Endothelial cell of umbilical vein (primary cell): Measurements from ENCODE around the gene MARCKSL1. TPM values are rescaled to one million over a fixed set of nuclear protein-coding genes. Genes with fewer than 3 reads are reported as not detected.

Experiments
- BruUV-seq: library from RNA; stranded (reverse); fragments of 400-500 nt; replicated peaks from 2 replicates; lab custom pipeline; 2021; lab: Mats Ljungman, UMichigan
- CTCF ChIA-PET: fragments of 300-600, 350-600 bp; sonication (Branson Sonifier 250); formaldehyde crosslinking; loops from one replicate; lab custom pipeline; 2021; ENCODE audit warnings: antibody characterized with exemption, inconsistent platforms; lab: Charles Lee
- POLR2A ChIA-PET: fragments of 300-600, 350-600 bp; sonication (Branson Sonifier 250); formaldehyde crosslinking; loops from one replicate; lab custom pipeline; 2021; ENCODE audit warnings: antibody characterized with exemption, inconsistent platforms; lab: Charles Lee
- DNase-seq: peaks from one replicate; pipeline ENCODE4 v3.0.0-alpha.2; 2011; ENCODE audit warnings: low read depth, low spot score
- FAIRE-seq: peaks from 2 replicates; lab custom pipeline; 2011; peaks lifted over from hg19 to GRCh38; lab: Jason Lieb, UNC
- H2AFZ ChIP-seq: 2 replicates; pipeline ENCODE4 v1.6.0; 2012; ENCODE audit warnings: low read depth, low read length, control low read depth, inconsistent platforms
- H3K27ac ChIP-seq: 2 replicates; pipeline ENCODE4 v1.5.1; 2011; ENCODE audit warnings: low read depth, mild to moderate bottlenecking, control low read depth, low read length, moderate library complexity; ENCODE audit not compliant: insufficient read depth
- H3K27me3 ChIP-seq, 2 experiments: 2 replicates each; pipeline versions ENCODE4 v1.6.0 to v1.6.1; 2011; ENCODE audit warnings: low read length in 2 of 2, mixed read lengths in 1 of 2; ENCODE audit not compliant: control insufficient read depth in 2 of 2, insufficient read depth in 2 of 2
- H3K36me3 ChIP-seq, 2 experiments: 2 replicates in 1 of 2; 3 replicates in 1 of 2; pipeline ENCODE4 v1.5.1; 2011; ENCODE audit warnings: low read length in 2 of 2, mild to moderate bottlenecking in 1 of 2, moderate library complexity in 1 of 2; ENCODE audit not compliant: control insufficient read depth in 2 of 2, insufficient read depth in 2 of 2; ENCODE audit errors: extremely low read depth in 1 of 2
- H3K4me1 ChIP-seq: 3 replicates; pipeline ENCODE4 v1.5.1; 2011; ENCODE audit warnings: mild to moderate bottlenecking, low read length; ENCODE audit not compliant: control insufficient read depth, insufficient read depth; ENCODE audit errors: extremely low read depth
- H3K4me2 ChIP-seq: 2 replicates; pipeline ENCODE4 v1.6.1; 2011; ENCODE audit warnings: low read length, control low read depth, mixed read lengths; ENCODE audit not compliant: insufficient read depth
- H3K4me3 ChIP-seq, 3 experiments: fragments of 200-600 bp in 1 of 3; sonication (generic), shearing (Covaris generic) in 1 of 3; replicated peaks in 1 of 3; 2 replicates each; pipeline ENCODE4 v1.5.1; 2011 to 2016; ENCODE audit warnings: control low read depth in 3 of 3, low read length in 3 of 3, mild to moderate bottlenecking in 2 of 3, inconsistent platforms in 1 of 3, low read depth in 1 of 3, moderate library complexity in 1 of 3; ENCODE audit not compliant: insufficient read depth in 1 of 3
- H3K79me2 ChIP-seq: 2 replicates; pipeline ENCODE4 v1.6.0; 2012; ENCODE audit warnings: low read length, inconsistent platforms; ENCODE audit not compliant: control insufficient read depth, insufficient read depth
- H3K9ac ChIP-seq: replicated peaks from 2 replicates; pipeline ENCODE3; 2011; ENCODE audit warnings: low read length, control low read depth; ENCODE audit not compliant: insufficient read depth; ENCODE audit errors: extremely low read depth
- H3K9me1 ChIP-seq: replicated peaks from 3 replicates; pipeline ENCODE4 v1.6.0; 2011; ENCODE audit warnings: mild to moderate bottlenecking, low read length; ENCODE audit not compliant: control insufficient read depth, insufficient read depth; ENCODE audit errors: extremely low read depth
- H3K9me3 ChIP-seq: replicated peaks from 2 replicates; pipeline ENCODE4 v1.5.1; 2012; ENCODE audit warnings: low read length, inconsistent platforms; ENCODE audit not compliant: control insufficient read depth, insufficient read depth
- H4K20me1 ChIP-seq: replicated peaks from 2 replicates; pipeline ENCODE3; 2011; ENCODE audit warnings: mild to moderate bottlenecking, low read length; ENCODE audit not compliant: control insufficient read depth, insufficient read depth; ENCODE audit errors: extremely low read depth
- EZH2 ChIP-seq: IDR thresholded peaks from 2 replicates; pipeline ENCODE4 v1.6.1; 2012; ENCODE audit warnings: borderline replicate concordance, low read depth, mild to moderate bottlenecking, moderate library complexity, low read length, inconsistent platforms; ENCODE audit not compliant: severe bottlenecking
- FOS ChIP-seq: IDR thresholded peaks from 2 replicates; pipeline ENCODE4 v1.6.1; 2011; ENCODE audit warnings: mild to moderate bottlenecking, low read length, moderate library complexity, borderline replicate concordance; ENCODE audit not compliant: insufficient read depth
- GATA2 ChIP-seq: IDR thresholded peaks from 2 replicates; pipeline ENCODE4 v1.7.0; 2011; ENCODE audit warnings: low read depth, mild to moderate bottlenecking, moderate library complexity, mixed read lengths, low read length; ENCODE audit not compliant: insufficient read length, insufficient read depth
- JUN ChIP-seq: IDR thresholded peaks from 2 replicates; pipeline ENCODE4 v1.6.1; 2011; ENCODE audit warnings: borderline replicate concordance, low read depth; ENCODE audit not compliant: insufficient read length, insufficient read depth
- MAX ChIP-seq: IDR thresholded peaks from 2 replicates; pipeline ENCODE4 v1.6.1; 2011; ENCODE audit not compliant: insufficient read depth, insufficient read length
- MYC ChIP-seq: IDR thresholded peaks from one replicate; pipeline ENCODE4 v1.6.1; 2011; ENCODE audit warnings: mild to moderate bottlenecking, low read depth, low read length
- POLR2A ChIP-seq: IDR thresholded peaks from 2 replicates; pipeline ENCODE4 v1.6.1; 2012; ENCODE audit warnings: low read depth, mild to moderate bottlenecking, control low read depth, low read length
- POLR2AphosphoS5 ChIP-seq: IDR thresholded peaks from 2 replicates; pipeline ENCODE4 v1.6.1; 2012; ENCODE audit warnings: low read depth, mild to moderate bottlenecking, control low read depth, low read length, moderate library complexity; ENCODE audit not compliant: insufficient read depth
- dilution Hi-C: fragments of 300-500 bp; cut with MboI; formaldehyde crosslinking; loops from one replicate; pipeline ENCODE4 v1.15.0; 2019; ENCODE audit warnings: low sequenced_read_pairs; ENCODE audit not compliant: extremely low pct_ligation_motif_present
- intact Hi-C: fragments of 100-400 bp; cut with micrococcal nuclease; formaldehyde crosslinking; loops from one replicate; pipeline ENCODE4 v1.10.0; 2022
- polyA plus RNA-seq, 4 experiments: library from polyadenylated mRNA; depleted of rRNA in 3 of 4; stranded (reverse) in 3 of 4; unstranded in 1 of 4; fragments of >200 nt; gene quantifications; 2 replicates each; pipeline versions ENCODE4 v1.2.1 to v1.2.3, GENCODE V29; 2011 to 2012; ENCODE audit warnings: missing spikeins in 1 of 4
- total RNA-seq: library from RNA; stranded (reverse); gene quantifications from 2 replicates; pipeline ENCODE4 v1.2.3, GENCODE V29; 2021
- TF ChIP-seq, protein P1 (sequence below), 2 donors: IDR thresholded peaks; 1 replicate in 1 of 2; 2 replicates in 1 of 2; pipeline ENCODE4 v1.5.1; 2011; ENCODE audit warnings: low read length in 2 of 2, mild to moderate bottlenecking in 2 of 2, moderate library complexity in 2 of 2, control low read depth in 1 of 2, inconsistent platforms in 1 of 2, low read depth in 1 of 2; ENCODE audit not compliant: insufficient read depth in 1 of 2; ENCODE audit errors: extremely low read depth in 1 of 2

Gene MARCKSL1
- total and polyA plus RNA-seq, 2 donors (not counting 3 experiments of a cell fraction or from before 2014, with no cell fraction given) = 265 to 318 TPM

GRCh38 chr1:32361308-32361673 lies 25.3 kb upstream of the MARCKSL1 start:
- no peaks in the 10 kb centered on the region for H3K27me3 ChIP-seq
- no peak overlapping the region for H3K4me3 ChIP-seq
- peaks cover 7% of the 10 kb centered on the region for H3K4me1 ChIP-seq
- no peaks in the 10 kb centered on the region for H3K9me1 ChIP-seq
- no peaks in the 10 kb centered on the region for H4K20me1 ChIP-seq
- no peak overlapping the region for H3K9ac ChIP-seq
- peaks cover 0 to 16% of the 10 kb centered on the region in 2 experiments for H3K36me3 ChIP-seq
- no peaks in the 10 kb centered on the region for H3K79me2 ChIP-seq
- H3K9me3 ChIP-seq = no peaks in the 10 kb centered on the region
- FAIRE-seq = no peak
- no peak overlapping the region for H3K27ac ChIP-seq
- intact Hi-C loops = loop anchor here (5.0 kb wide), 1 partner anchor 144 kb away; no protein-coding TSS in a partner anchor
- ChIA-PET POLR2A (no interaction called here), CTCF (interaction anchor here (1.2 kb wide), 1 partner anchor 25 kb away, joined by 3 read pairs; the partner anchor contains the start of gene MARCKSL1)
- H3K4me2 ChIP-seq = no peak overlapping the region
- dilution Hi-C loops = no loop called here
- BruUV-seq = no TSS peak
- TF ChIP-seq MAX (no peak), JUN (no peak), FOS (no peak), POLR2A (no peak), GATA2 (no peak), MYC (no peak), EZH2 (no peak), POLR2AphosphoS5 (no peak)
- TF ChIP-seq, protein P1, sequence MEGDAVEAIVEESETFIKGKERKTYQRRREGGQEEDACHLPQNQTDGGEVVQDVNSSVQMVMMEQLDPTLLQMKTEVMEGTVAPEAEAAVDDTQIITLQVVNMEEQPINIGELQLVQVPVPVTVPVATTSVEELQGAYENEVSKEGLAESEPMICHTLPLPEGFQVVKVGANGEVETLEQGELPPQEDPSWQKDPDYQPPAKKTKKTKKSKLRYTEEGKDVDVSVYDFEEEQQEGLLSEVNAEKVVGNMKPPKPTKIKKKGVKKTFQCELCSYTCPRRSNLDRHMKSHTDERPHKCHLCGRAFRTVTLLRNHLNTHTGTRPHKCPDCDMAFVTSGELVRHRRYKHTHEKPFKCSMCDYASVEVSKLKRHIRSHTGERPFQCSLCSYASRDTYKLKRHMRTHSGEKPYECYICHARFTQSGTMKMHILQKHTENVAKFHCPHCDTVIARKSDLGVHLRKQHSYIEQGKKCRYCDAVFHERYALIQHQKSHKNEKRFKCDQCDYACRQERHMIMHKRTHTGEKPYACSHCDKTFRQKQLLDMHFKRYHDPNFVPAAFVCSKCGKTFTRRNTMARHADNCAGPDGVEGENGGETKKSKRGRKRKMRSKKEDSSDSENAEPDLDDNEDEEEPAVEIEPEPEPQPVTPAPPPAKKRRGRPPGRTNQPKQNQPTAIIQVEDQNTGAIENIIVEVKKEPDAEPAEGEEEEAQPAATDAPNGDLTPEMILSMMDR (IDR thresholded peaks at IDR 0.05; ENCODE audit: extremely low read depth in 1 of 2, insufficient read depth in 1 of 2, low read depth in 1 of 2, low read length in 2 of 2) = no peak
- H2AFZ ChIP-seq = no peak overlapping the region
- no peak for DNase-seq
